GM19240 (cell line): ENCODE results near the gene SMIM38.

Experiments used
- DNase-seq: peaks from one replicate; pipeline ENCODE4 v3.0.0; 2011; ENCODE audit warnings: low spot score; ENCODE audit not compliant: insufficient read length

The SMIM38 gene

DNA sequence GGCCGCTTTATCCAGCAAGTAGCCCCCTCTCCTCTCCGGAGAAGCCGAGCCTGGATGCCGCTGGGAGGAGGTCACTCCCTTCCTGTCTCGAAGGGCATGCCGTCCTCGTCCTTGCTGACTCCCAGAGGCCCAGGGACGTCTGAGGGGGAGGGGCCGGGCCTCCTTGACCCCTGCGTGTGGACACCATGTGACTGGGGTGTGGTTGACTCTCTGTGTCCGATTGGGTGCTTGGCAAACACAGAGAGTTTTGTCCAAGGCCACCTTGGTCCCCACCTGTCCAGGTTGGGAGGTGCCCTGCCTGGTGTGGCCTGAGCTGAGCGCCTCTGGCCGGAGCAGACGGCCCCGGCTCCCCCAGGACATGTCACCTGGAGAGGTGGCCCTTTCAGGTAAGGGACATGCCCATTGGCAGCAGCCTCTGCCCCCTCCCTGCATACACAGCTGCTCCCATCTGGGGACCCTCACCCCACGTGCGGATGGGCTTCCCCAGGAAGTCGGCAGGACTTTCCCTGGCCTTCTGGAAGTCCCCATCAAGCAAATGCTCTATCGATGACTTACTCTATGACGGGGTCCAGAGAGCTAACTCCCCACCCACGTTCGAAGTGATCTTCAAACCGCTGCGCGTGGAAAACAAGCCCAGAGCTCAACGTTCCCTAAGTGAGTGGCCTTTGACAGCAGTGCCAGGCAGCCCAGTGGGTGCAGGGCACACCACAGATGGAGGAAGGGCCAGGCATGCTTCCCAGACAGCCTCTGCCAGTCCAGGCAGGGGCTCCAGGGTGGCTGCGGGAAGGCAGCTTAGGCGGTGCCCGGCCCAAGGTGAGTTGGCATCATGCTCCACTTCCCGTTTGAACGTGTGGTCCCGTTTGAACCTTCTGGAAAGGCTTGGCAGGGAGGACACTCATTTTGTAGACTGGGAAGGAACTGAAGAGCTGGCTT, at the start of gene SMIM38:
SMIM38 (plus strand) TSS at position 634 of the 933 bp plus-strand sequence. CDS start 1,912 bp downstream, outside the sequence.
- DNase-seq, result no peak

DNA sequence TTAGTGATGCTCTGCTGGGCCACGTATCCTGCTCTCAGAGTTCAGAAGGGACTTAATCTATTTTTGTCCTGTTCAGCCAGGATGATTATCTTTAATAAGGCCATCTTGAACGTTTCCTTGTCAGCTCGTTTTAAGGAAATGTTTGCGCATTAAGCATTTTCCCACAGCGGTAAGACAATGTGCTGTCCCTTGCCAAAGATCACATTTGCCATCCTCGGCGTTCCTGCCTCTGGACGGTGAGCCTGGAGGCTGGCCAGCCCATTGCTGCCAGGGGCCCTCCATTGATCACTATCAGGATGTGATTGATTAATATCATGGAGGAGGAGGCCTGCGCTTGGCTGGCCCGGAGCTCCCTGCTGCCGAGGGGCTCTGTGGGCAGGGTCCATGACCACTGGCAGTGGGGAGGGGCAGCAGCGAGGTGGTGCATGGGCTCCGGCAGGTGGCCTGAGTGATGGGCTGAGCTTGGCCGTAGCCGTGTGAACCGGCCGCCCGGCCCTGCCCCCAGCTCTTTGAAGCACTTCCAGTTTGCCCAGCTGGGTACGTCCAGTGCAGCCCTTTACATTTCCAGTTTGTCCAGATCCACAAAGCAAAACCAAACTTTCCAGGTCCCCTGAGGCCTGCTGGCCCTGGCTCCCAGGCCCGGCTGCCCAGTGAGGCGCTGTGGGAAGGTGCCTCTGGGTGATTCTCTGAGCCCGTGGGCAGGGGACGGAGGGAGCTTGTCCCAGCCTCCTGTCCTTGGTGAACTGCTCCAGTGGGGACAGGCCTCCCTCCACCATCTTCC, 49.5 kb upstream of the SMIM38 start:
- no peak for DNase-seq

GRCh38 chr11:69107413-69107812, 48.3 kb upstream of the SMIM38 start:
- no peak for DNase-seq

GRCh38 chr11:69108030-69108429, 47.7 kb upstream of the SMIM38 start:
- DNase-seq, result no peak

DNA sequence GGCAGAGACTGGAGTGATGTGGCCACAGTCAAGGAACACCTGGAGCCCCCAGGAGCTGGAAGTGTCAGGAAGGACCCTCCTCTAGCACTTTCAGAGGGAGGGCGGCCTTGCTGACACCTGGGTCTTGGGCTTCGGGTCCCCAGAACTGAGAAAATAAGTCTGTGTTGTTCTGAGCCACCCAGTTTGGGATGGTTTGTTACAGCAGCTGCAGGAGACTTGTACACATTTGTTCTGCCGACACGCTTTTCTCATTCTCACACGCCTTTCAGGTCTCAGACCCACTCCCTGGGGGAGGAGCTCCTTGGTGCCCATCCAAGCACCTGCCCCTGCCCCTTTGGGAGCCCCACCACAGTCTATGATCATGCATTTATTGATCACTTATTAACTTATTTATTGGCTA, 47.2 kb upstream of the SMIM38 start:
- no peak for DNase-seq

DNA sequence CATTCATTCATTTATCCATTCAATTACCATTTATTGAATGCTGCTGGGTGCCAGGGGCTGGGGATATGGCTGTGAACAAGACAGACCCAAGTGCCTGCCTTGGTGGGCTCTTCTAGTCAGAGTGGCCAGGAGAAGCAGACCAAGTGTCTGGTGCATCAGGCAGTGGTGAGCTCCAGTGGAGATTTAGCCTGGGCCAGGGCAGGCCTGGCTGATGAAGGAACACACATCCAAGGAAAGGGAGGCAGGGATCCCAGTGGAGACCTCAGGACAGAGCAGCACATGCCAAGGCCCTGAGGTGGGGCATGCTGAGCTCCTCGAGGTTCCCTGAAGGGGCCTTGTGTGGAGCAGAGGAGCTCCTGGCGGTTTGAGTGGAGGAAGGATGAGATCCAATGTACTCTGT, 46.6 kb upstream of the SMIM38 start:
- no peak for DNase-seq

DNA sequence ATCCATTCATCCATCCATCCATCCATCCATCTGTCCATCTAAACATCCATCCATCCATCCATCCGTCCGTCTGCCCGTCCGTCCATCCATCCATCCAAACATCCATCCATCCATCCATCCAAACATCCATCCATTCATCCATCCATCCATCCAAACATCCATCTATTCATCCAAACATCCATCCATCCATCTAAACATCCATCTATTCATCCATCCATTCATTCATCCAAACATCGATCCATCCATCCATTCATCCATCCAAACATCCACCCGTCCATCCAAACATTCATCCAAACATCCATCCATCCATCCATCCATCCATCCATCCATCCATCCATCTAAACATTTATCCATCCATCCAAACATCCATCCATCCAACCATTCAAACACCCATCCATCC, 45.3 kb upstream of the SMIM38 start:
- DNase-seq, result no peak

DNA sequence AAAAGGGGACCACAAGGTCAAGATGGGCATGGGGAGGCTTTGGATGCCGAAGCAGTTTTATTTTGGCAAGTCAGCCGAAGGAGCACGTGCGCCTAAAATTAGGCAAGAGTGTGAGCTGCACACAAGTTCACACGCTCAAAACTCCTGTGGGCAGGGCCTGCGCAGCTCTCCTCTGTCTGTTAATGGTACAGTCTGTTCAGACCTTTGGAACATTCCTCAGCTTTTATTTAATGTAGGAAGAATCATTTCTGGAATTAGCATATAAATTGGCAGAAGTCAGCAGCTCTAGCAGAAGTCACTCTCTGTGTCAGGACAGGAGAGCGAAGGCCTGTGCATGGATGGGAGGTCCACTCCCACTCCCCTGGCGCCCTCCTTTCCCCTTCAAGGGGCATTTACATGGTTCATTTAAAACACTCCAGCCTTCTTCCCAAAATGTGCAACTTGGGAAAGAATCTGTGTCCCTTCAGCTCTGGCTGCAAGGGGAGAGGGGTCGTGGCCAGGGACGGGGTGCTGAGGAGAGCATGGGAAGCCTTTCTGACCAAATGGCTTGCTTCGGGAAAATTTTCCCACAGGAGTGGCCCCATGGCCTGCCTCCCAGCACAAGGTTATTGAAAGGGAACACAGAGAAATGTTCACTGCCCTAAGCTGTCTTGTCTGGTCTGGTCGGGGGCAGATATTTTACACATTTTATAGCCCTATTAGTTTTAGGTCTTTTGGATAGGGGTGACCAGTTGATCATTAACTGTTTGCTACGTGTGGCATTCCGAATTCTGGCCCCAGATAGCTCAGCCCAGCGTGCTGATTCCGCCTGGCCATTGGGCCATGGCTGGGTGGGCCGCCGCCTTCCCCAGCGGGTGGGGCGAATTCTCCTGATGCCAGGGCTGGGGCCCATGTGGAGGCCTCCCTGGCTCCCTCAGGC, 43.9 kb upstream of the SMIM38 start:
- DNase-seq, result no peak

DNA sequence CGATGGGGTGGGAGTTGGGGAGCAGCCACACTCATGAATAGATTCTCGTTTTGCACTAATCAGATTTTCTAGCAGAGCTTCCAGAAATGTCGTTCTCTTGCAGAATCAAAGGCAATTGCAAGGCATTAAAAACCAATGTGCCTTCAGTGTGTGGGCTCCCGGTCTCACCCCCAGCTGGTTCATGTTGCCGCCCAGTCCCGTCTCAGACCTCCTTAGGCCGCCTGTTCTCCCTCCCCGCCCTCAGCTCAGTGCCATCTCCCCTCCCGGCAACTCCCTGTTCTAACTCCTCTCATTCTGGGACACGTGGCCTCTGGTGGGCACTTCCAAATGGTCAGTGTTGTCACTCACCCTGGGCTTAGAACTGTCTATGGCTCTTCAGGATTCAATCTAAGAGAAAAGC, 42.5 kb upstream of the SMIM38 start:
- no peak for DNase-seq

GRCh38 chr11:69113646-69114340, 41.9 kb upstream of the SMIM38 start:
- DNase-seq, result no peak

- no peak for DNase-seq
These were observed 41.4 kb upstream of the SMIM38 start for GRCh38 chr11:69114362-69114761.

GRCh38 chr11:69114811-69115523, 40.8 kb upstream of the SMIM38 start:
- no peak for DNase-seq

GRCh38 chr11:69115586-69116560, 39.9 kb upstream of the SMIM38 start:
- DNase-seq, result no peak

DNA sequence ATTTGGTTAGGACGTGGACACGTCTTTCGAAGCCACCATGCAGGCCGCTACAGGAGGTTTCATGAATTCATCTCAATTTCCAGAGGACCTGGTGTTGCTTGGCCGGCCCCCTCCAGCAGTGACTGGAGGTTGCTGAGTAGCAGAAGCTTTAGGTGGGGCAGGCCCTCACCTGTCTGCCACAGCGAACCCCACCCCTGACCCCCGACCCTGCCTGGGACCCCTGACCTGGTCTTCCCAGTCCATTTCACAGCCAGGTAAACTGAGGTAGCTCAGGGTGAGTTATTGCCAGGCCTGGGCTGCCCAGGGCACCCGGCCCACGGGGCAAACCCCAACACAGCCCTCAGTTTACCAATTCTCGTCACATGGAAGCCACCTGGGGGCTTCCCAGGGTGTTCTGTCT, 39.1 kb upstream of the SMIM38 start:
- DNase-seq, result no peak

GRCh38 chr11:69119190-69119589, 36.5 kb upstream of the SMIM38 start:
- DNase-seq, result no peak

- no peak for DNase-seq
These were observed 35.4 kb upstream of the SMIM38 start for GRCh38 chr11:69120096-69120875.

DNA sequence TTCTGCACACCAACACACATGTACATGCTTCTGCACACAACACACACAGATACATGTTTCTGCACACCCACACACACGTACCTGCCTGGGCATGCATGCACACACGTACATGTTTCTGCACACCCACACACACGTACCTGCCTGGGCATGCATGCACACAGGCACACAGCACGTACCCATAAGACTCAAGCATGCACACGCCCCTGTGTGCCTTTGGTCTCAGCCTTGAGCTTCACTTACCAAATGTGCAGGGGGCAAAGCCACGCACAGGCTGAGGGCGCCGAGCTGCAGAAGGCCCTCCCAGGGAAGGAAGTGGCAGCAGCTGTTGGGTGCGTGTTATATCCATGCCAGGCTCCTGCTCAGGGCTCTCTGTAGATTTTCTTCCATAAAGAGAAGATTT, 34.7 kb upstream of the SMIM38 start:
- no peak for DNase-seq
